Ovary (tissue), 3 donors: Measurements from ENCODE around the gene SPATA31D1.

Experiments used
- POLR2A ChIP-seq: fragments of 450-650 bp; IDR thresholded peaks from one replicate; pipeline ENCODE4 v1.6.1; 2017; ENCODE audit warnings: antibody characterized with exemption, mild to moderate bottlenecking, moderate library complexity
- TF ChIP-seq, protein P1 (sequence below), 3 donors: fragments of 450-650 bp in 2 of 3; fragments of 200-600 bp in 1 of 3; IDR thresholded peaks; one replicate each; pipeline versions ENCODE4 v1.5.1 to v1.8.0; 2016 to 2022; ENCODE audit warnings: antibody characterized with exemption in 3 of 3, mild to moderate bottlenecking in 1 of 3
- donor health status: DM: no; HTN: no; CAD: no.

DNA sequence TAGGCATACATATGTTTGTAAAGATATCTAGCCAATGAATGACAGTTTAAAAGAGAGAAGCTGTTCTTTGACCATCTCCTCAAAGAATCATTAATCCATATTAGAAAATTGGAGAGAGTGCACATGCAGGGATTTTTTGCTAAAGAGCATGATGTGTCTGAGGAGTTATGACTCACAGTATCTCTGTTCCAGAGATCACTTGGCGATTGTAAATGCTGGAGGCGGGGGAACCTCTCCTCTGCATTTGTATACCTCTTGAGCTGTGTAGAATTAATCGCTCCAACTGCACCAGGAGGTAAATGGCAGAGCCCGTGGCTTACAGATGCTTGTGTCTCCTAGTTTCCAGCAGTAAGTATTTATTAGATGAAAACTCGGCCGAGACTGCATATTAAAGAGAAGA is 3.6 kb upstream of the SPATA31D1 start:
- TF ChIP-seq POLR2A = no peak
- TF ChIP-seq, protein P1, sequence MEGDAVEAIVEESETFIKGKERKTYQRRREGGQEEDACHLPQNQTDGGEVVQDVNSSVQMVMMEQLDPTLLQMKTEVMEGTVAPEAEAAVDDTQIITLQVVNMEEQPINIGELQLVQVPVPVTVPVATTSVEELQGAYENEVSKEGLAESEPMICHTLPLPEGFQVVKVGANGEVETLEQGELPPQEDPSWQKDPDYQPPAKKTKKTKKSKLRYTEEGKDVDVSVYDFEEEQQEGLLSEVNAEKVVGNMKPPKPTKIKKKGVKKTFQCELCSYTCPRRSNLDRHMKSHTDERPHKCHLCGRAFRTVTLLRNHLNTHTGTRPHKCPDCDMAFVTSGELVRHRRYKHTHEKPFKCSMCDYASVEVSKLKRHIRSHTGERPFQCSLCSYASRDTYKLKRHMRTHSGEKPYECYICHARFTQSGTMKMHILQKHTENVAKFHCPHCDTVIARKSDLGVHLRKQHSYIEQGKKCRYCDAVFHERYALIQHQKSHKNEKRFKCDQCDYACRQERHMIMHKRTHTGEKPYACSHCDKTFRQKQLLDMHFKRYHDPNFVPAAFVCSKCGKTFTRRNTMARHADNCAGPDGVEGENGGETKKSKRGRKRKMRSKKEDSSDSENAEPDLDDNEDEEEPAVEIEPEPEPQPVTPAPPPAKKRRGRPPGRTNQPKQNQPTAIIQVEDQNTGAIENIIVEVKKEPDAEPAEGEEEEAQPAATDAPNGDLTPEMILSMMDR (IDR thresholded peaks at IDR 0.05) = no peak
